HUES6 (cell line): ENCODE results near the gene CDC27.
"Not testable (repeated sequence)": the region's sequence is repeated elsewhere in the genome, so short reads cannot be mapped to it uniquely, and the experiment has no call there.

ENCODE experiments used
- H3K27ac ChIP-seq: 2 replicates; pipeline ENCODE4 v1.7.0; 2013; ENCODE audit warnings: low read depth, mild to moderate bottlenecking, low read length, inconsistent platforms
- H3K27me3 ChIP-seq: 2 replicates; pipeline ENCODE4 v1.6.1; 2013; ENCODE audit warnings: low read length; ENCODE audit not compliant: control insufficient read depth, insufficient read depth
- H3K36me3 ChIP-seq: 2 replicates; pipeline ENCODE4 v1.6.1; 2013; ENCODE audit warnings: low read length; ENCODE audit not compliant: control insufficient read depth, insufficient read depth
- H3K4me1 ChIP-seq: 2 replicates; pipeline ENCODE4 v1.6.1; 2013; ENCODE audit warnings: low read length; ENCODE audit not compliant: control insufficient read depth, insufficient read depth
- H3K4me3 ChIP-seq: 2 replicates; pipeline ENCODE4 v1.5.1; 2013; ENCODE audit warnings: low read depth, low read length
- H3K9ac ChIP-seq: one replicate; pipeline ENCODE4 v1.6.1; 2013; ENCODE audit warnings: mild to moderate bottlenecking, low read length
- H3K9me3 ChIP-seq: 2 replicates; pipeline ENCODE4 v1.6.1; 2013; ENCODE audit warnings: low read depth, low read length; ENCODE audit not compliant: control insufficient read depth, insufficient read depth

Gene CDC27

DNA sequence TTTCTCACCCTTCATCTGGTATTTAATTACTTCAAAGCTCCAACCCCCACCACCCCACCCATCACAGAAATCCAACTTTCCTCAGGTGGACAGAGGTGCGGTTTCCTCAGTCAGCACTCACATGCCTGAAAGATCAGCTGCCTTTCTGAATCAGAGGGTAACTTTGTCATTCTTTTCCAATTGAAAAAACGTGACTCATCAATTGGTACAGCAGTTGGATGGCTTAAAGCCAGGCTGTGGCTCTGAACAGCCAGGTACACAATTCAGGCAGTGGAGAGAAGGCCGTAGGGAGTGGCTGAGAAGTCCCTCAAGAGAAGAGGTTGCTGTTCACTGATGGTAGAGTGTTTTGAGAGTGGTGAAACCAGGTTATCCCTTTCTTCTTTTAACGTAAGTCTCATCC is 118.8 kb downstream of the CDC27 start:
- H3K36me3 ChIP-seq, H3K9me3 ChIP-seq, H3K27ac ChIP-seq, H3K27me3 ChIP-seq, H3K9ac ChIP-seq, H3K4me3 ChIP-seq: not testable (repeated sequence)
- H3K4me1 ChIP-seq = peaks cover 12% of the 10 kb centered on the region; the same call in 1 of the 2 replicates
